T-helper 22 cell (primary cell): Measurements from ENCODE around the gene ZNF91.
"Not testable (repeated sequence)": the region's sequence is repeated elsewhere in the genome, so short reads cannot be mapped to it uniquely, and the experiment has no call there.

Source experiments
- DNase-seq: peaks from one replicate; pipeline ENCODE4 v3.0.0-alpha.2; 2020; ENCODE audit warnings: low read depth

ZNF91 gene

GRCh38 chr19:23395041-23395721 lies at the start of gene ZNF91:
TSS of gene ZNF91 (minus strand) at chr19:23395471. CDS start at chr19:23395354, 117 bp downstream.
- peak; percentile 84 for DNase-seq

GRCh38 chr19:23440791-23441190 lies 45.5 kb upstream of the ZNF91 start:
- no peak for DNase-seq

- no peak for DNase-seq
Measured at GRCh38 chr19:23440207-23440606, 44.9 kb upstream of the ZNF91 start.

GRCh38 chr19:23439623-23440022 lies 44.4 kb upstream of the ZNF91 start:
- DNase-seq, result no peak

- DNase-seq, result no peak
Measured at GRCh38 chr19:23437901-23438300, 42.6 kb upstream of the ZNF91 start.

- DNase-seq, result no peak
Measured at GRCh38 chr19:23436944-23437343, 41.7 kb upstream of the ZNF91 start.

- DNase-seq, result no peak
Measured at GRCh38 chr19:23436318-23436717, 41.0 kb upstream of the ZNF91 start.

GRCh38 chr19:23420824-23421223 lies 25.6 kb upstream of the ZNF91 start:
- DNase-seq, result no peak

GRCh38 chr19:23419261-23419660 lies 24.0 kb upstream of the ZNF91 start:
- not testable (repeated sequence) for DNase-seq

GRCh38 chr19:23415561-23416191 lies 20.4 kb upstream of the ZNF91 start:
- no peak for DNase-seq

- DNase-seq, result no peak
Measured at GRCh38 chr19:23415034-23415433, 19.8 kb upstream of the ZNF91 start.

GRCh38 chr19:23410155-23410554 lies 14.9 kb upstream of the ZNF91 start:
- DNase-seq, result no peak

- DNase-seq, result no peak
Measured at GRCh38 chr19:23409392-23410048, 14.2 kb upstream of the ZNF91 start.

GRCh38 chr19:23407616-23408133 lies 12.4 kb upstream of the ZNF91 start:
- DNase-seq, result no peak

- DNase-seq, result no peak
Measured at GRCh38 chr19:23406721-23407120, 11.4 kb upstream of the ZNF91 start.

GRCh38 chr19:23406091-23406490 lies 10.8 kb upstream of the ZNF91 start:
- DNase-seq, result no peak

GRCh38 chr19:23404676-23405075 lies 9.4 kb upstream of the ZNF91 start:
- no peak for DNase-seq

GRCh38 chr19:23403581-23404324 lies 8.5 kb upstream of the ZNF91 start:
- no peak for DNase-seq

GRCh38 chr19:23403052-23403451 lies 7.8 kb upstream of the ZNF91 start:
- DNase-seq, result no peak

GRCh38 chr19:23402388-23402787 lies 7.1 kb upstream of the ZNF91 start:
- no peak for DNase-seq

- DNase-seq, result no peak
Measured at GRCh38 chr19:23401086-23401610, 5.9 kb upstream of the ZNF91 start.

- no peak for DNase-seq
Measured at GRCh38 chr19:23399443-23399842, 4.2 kb upstream of the ZNF91 start.
